Cardiac muscle cell (in vitro differentiated cells and primary cell): ENCODE measurements around the gene KIAA0753. TPM values are rescaled to one million over a fixed set of nuclear protein-coding genes. Genes with fewer than 3 reads are reported as not detected.

ENCODE experiments used
- DNase-seq, 2 donors: peaks; one replicate each; pipeline versions ENCODE4 v3.0.0 to v3.0.0-alpha.2; 2010 to 2017; ENCODE audit warnings: low read depth in 1 of 2, low spot score in 1 of 2
- H3K27ac ChIP-seq: fragments of 200-600 bp; sonication (generic); 2 replicates; pipeline ENCODE4 v1.5.1; 2016
- H3K27me3 ChIP-seq: fragments of 200-600 bp; sonication (generic); 2 replicates; pipeline ENCODE4 v1.6.0; 2016; ENCODE audit warnings: control low read depth
- H3K36me3 ChIP-seq: fragments of 200-600 bp; sonication (generic); 2 replicates; pipeline ENCODE4 v1.5.1; 2016; ENCODE audit warnings: control low read depth
- H3K4me1 ChIP-seq: fragments of 200-600 bp; sonication (generic); 2 replicates; pipeline ENCODE4 v1.8.1; 2017; ENCODE audit warnings: low read depth, mild to moderate bottlenecking, mixed run types
- H3K4me3 ChIP-seq: fragments of 200-600 bp; sonication (generic); 2 replicates; pipeline ENCODE4 v1.5.1; 2016; ENCODE audit warnings: mild to moderate bottlenecking
- H3K9me3 ChIP-seq: fragments of 200-600 bp; sonication (generic); 2 replicates; pipeline ENCODE4 v1.5.1; 2017; ENCODE audit warnings: low read depth, mild to moderate bottlenecking, control low read depth
- polyA plus RNA-seq: library from polyadenylated mRNA; unstranded; fragments of >200 nt; fragmentation: Nextera tagmentation; extraction: Ambion mirVana; gene quantifications from 2 replicates; pipeline ENCODE4 v1.2.1, GENCODE V29; 2016
- total RNA-seq: library from RNA; depleted of rRNA; stranded (reverse); fragments of >200 nt; gene quantifications from 2 replicates; pipeline ENCODE4 v1.2.3, GENCODE V29; 2016
- TF ChIP-seq, protein P1 (sequence below): IDR thresholded peaks from 2 replicates; pipeline ENCODE4 v1.5.1; 2012; ENCODE audit warnings: low read depth, mild to moderate bottlenecking, low read length

KIAA0753 gene
- total and polyA plus RNA-seq, 2 experiments from 2014 or later = 9.2 to 13.5 TPM

DNA sequence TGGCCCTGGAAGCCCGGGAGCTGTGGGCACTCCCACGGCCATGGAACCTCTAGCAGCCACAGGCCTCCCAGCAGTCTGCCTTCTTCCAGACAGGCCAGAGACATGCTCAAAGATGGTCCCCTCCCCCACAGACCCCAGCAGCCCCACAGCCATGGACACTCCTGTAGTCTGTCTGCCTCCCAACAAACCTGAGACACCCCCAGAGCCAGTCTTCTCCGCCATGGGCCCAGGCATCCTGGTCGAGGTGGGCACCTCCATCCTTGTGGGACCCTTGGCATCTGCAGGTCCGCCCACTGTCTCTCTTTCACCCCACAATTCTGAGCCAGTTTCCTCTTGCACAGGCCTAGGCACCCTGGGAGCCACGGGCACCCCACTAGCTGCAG is 3.1 kb downstream of the KIAA0753 start:
- H3K27ac ChIP-seq = no peak overlapping the region
- H3K4me3 ChIP-seq = no peak overlapping the region
- no peak for DNase-seq
- H3K27me3 ChIP-seq = no peaks in the 10 kb centered on the region
- H3K4me1 ChIP-seq = peaks cover 5% of the 10 kb centered on the region
- TF ChIP-seq, protein P1, sequence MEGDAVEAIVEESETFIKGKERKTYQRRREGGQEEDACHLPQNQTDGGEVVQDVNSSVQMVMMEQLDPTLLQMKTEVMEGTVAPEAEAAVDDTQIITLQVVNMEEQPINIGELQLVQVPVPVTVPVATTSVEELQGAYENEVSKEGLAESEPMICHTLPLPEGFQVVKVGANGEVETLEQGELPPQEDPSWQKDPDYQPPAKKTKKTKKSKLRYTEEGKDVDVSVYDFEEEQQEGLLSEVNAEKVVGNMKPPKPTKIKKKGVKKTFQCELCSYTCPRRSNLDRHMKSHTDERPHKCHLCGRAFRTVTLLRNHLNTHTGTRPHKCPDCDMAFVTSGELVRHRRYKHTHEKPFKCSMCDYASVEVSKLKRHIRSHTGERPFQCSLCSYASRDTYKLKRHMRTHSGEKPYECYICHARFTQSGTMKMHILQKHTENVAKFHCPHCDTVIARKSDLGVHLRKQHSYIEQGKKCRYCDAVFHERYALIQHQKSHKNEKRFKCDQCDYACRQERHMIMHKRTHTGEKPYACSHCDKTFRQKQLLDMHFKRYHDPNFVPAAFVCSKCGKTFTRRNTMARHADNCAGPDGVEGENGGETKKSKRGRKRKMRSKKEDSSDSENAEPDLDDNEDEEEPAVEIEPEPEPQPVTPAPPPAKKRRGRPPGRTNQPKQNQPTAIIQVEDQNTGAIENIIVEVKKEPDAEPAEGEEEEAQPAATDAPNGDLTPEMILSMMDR = no peak
- H3K9me3 ChIP-seq = no peaks in the 10 kb centered on the region
- H3K36me3 ChIP-seq = peaks cover 20% of the 10 kb centered on the region

DNA sequence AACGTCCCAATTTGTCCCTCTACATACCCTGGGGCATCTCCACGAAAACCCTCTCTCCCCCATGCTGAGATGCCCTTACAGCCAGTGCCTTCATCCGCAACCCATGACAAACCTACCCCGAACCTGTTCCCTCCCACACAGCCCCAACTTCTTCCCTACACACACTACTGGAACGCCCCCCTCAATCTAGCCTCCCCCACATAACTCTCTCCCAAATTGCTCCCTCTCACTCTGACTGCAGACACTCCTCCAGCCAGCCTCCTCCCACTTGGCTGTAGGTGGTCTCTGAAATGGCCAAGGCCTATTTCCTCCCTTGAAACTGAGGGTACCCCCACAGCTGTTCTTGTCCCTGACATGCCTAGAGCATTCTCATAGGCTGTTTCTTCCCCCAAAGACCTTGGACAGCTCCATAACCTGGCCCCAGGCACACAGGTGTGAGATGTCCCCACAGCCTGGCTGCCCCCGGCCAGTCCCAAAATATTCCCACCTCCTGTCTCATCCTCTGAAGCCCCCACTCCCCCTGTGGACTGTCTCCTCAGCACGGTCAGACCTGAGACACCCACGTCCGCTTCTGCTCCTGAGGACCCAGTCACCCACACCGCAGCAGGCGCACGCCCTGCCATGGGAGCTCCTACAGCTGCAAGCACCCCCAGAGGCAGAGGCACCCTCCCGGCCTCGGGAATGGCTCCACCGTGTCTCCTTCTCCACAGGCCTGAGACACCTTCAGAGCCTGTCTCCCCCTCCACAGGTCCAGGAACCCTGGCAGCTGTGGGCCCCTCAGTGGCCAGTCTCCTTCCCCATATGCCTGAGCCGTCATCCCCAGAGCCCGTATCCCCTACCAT is 3.7 kb downstream of the KIAA0753 start:
- no peak overlapping the region for H3K4me3 ChIP-seq
- DNase-seq = no peak
- peaks cover 21% of the 10 kb centered on the region for H3K36me3 ChIP-seq
- no peaks in the 10 kb centered on the region for H3K27me3 ChIP-seq
- TF ChIP-seq, protein P1 = no peak
- H3K9me3 ChIP-seq = no peaks in the 10 kb centered on the region
- H3K4me1 ChIP-seq = peaks cover 3% of the 10 kb centered on the region
- no peak overlapping the region for H3K27ac ChIP-seq

- H3K4me3 ChIP-seq = no peak overlapping the region
- H3K9me3 ChIP-seq = no peaks in the 10 kb centered on the region
- no peak for DNase-seq
- H3K36me3 ChIP-seq = peaks cover 25% of the 10 kb centered on the region
- no peak overlapping the region for H3K27ac ChIP-seq
- no peaks in the 10 kb centered on the region for H3K27me3 ChIP-seq
- TF ChIP-seq, protein P1 = no peak
- H3K4me1 ChIP-seq = no peaks in the 10 kb centered on the region
These were observed 4.4 kb downstream of the KIAA0753 start for GRCh38 chr17:6636105-6636504.

GRCh38 chr17:6633263-6633662 is 7.2 kb downstream of the KIAA0753 start:
- TF ChIP-seq, protein P1 = no peak
- no peak for DNase-seq
- H3K27ac ChIP-seq = no peak overlapping the region
- peaks cover 31% of the 10 kb centered on the region for H3K36me3 ChIP-seq
- no peaks in the 10 kb centered on the region for H3K27me3 ChIP-seq
- no peaks in the 10 kb centered on the region for H3K4me1 ChIP-seq
- no peaks in the 10 kb centered on the region for H3K9me3 ChIP-seq
- no peak overlapping the region for H3K4me3 ChIP-seq

- no peaks in the 10 kb centered on the region for H3K27me3 ChIP-seq
- H3K4me3 ChIP-seq = no peak overlapping the region
- TF ChIP-seq, protein P1 = no peak
- DNase-seq = no peak
- H3K9me3 ChIP-seq = no peaks in the 10 kb centered on the region
- H3K27ac ChIP-seq = no peak overlapping the region
- peaks cover 38% of the 10 kb centered on the region for H3K36me3 ChIP-seq
- H3K4me1 ChIP-seq = no peaks in the 10 kb centered on the region
These were observed 8.0 kb downstream of the KIAA0753 start for GRCh38 chr17:6632530-6632929.
